C4-2B (cell line): Measurements from ENCODE around the gene NUCB1.

Experiments used
- H3K27ac ChIP-seq: fragments of 450-650 bp; 2 replicates; pipeline ENCODE4 v1.5.1; 2017
- CTCF ChIP-seq: fragments of 450-650 bp; conservative IDR thresholded peaks from 2 replicates; pipeline ENCODE4 v1.5.1; 2017; ENCODE audit warnings: mild to moderate bottlenecking
- ZFX ChIP-seq: fragments of 450-650 bp; IDR thresholded peaks from 2 replicates; pipeline ENCODE4 v1.6.1; 2017

Gene NUCB1

GRCh38 chr19:48899781-48900476, at the start of gene NUCB1:
Gene NUCB1, plus strand, starts transcription at chr19:48900312. Its CDS starts 485 bp downstream, at chr19:48900797.
- peak within 1 kb of the TSS; percentile 79 for H3K27ac ChIP-seq
- no peak; the same call in 1 of the 2 replicates for TF ChIP-seq CTCF
- no peak for TF ChIP-seq ZFX

GRCh38 chr19:48852292-48852691, 47.8 kb upstream of the NUCB1 start:
- peak overlapping the region; percentile 51; the same call in 1 of the 2 replicates for H3K27ac ChIP-seq
- TF ChIP-seq CTCF (no peak), ZFX (no peak)

- H3K27ac ChIP-seq, result peak overlapping the region; percentile 51; the same call in 1 of the 2 replicates
- TF ChIP-seq ZFX (no peak), CTCF (no peak)
Observed at GRCh38 chr19:48853483-48853882, 46.6 kb upstream of the NUCB1 start.

- H3K27ac ChIP-seq, result no peak overlapping the region
- no peak for TF ChIP-seq CTCF
Observed at GRCh38 chr19:48854103-48854502, 46.0 kb upstream of the NUCB1 start.

- H3K27ac ChIP-seq, result no peak overlapping the region
- TF ChIP-seq ZFX (no peak), CTCF (no peak)
Observed at GRCh38 chr19:48856921-48857320, 43.2 kb upstream of the NUCB1 start.

GRCh38 chr19:48858984-48859710, 41.0 kb upstream of the NUCB1 start:
- peak overlapping the region; percentile 51 for H3K27ac ChIP-seq
- TF ChIP-seq ZFX (no peak), CTCF (no peak)

GRCh38 chr19:48859711-48860572, 40.2 kb upstream of the NUCB1 start:
- peak overlapping the region; percentile 51 for H3K27ac ChIP-seq
- no peak for TF ChIP-seq CTCF
